Suprapubic skin (tissue), 4 donors: ENCODE results near the gene ADGRB3.

Experiments used
- EP300 ChIP-seq: sonication (generic); formaldehyde crosslinking; IDR thresholded peaks from one replicate; pipeline ENCODE4 v1.6.1; 2017; ENCODE audit warnings: antibody characterized with exemption
- POLR2A ChIP-seq, 2 donors: fragments of 450-650 bp; IDR thresholded peaks; one replicate each; pipeline ENCODE4 v1.6.1; 2017; ENCODE audit warnings: antibody characterized with exemption in 2 of 2, mild to moderate bottlenecking in 2 of 2, moderate library complexity in 2 of 2
- POLR2AphosphoS5 ChIP-seq, 3 donors: sonication (generic); formaldehyde crosslinking; IDR thresholded peaks; one replicate each; pipeline ENCODE4 v1.6.1; 2017; ENCODE audit warnings: antibody characterized with exemption in 3 of 3
- TF ChIP-seq, protein P1 (sequence below), 2 donors: fragments of 200-600 bp in 1 of 2; fragments of 450-650 bp in 1 of 2; sonication (generic) in 1 of 2; IDR thresholded peaks; one replicate each; pipeline ENCODE4 v1.5.1; 2016 to 2019; ENCODE audit warnings: antibody characterized with exemption in 2 of 2, mild to moderate bottlenecking in 1 of 2, moderate library complexity in 1 of 2

DNA sequence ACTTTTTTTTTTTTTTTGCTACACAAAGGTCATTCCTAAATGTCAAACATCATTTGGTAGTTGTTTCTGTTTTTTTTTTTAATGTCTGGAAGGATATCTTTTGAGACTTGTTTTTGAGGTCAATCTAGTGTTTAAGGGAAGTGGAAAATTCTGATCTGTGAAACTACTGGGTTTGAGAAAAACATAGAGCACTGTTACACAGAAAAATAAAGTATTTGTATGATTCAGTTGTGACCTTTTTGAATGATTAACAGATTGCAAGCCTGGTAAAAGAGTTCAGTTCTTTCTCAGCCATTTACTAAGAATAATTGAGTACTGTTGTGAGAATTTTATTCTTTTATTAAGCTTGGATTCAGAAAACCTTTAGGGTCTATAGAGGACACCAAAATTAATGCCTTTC lies 276.7 kb downstream of the ADGRB3 start:
- TF ChIP-seq EP300 (no peak), POLR2AphosphoS5 (IDR thresholded peaks at IDR 0.05) (no peak), POLR2A (IDR thresholded peaks at IDR 0.05) (no peak)
- TF ChIP-seq, protein P1, sequence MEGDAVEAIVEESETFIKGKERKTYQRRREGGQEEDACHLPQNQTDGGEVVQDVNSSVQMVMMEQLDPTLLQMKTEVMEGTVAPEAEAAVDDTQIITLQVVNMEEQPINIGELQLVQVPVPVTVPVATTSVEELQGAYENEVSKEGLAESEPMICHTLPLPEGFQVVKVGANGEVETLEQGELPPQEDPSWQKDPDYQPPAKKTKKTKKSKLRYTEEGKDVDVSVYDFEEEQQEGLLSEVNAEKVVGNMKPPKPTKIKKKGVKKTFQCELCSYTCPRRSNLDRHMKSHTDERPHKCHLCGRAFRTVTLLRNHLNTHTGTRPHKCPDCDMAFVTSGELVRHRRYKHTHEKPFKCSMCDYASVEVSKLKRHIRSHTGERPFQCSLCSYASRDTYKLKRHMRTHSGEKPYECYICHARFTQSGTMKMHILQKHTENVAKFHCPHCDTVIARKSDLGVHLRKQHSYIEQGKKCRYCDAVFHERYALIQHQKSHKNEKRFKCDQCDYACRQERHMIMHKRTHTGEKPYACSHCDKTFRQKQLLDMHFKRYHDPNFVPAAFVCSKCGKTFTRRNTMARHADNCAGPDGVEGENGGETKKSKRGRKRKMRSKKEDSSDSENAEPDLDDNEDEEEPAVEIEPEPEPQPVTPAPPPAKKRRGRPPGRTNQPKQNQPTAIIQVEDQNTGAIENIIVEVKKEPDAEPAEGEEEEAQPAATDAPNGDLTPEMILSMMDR (IDR thresholded peaks at IDR 0.05) = no peak
